ENCODE data around the gene CAMK1D. TPM values are rescaled to one million over a fixed set of nuclear protein-coding genes. Genes with fewer than 3 reads are reported as not detected.

The CAMK1D gene
- total RNA-seq, 1 experiment from 2014 or later: 6.3 TPM

DNA sequence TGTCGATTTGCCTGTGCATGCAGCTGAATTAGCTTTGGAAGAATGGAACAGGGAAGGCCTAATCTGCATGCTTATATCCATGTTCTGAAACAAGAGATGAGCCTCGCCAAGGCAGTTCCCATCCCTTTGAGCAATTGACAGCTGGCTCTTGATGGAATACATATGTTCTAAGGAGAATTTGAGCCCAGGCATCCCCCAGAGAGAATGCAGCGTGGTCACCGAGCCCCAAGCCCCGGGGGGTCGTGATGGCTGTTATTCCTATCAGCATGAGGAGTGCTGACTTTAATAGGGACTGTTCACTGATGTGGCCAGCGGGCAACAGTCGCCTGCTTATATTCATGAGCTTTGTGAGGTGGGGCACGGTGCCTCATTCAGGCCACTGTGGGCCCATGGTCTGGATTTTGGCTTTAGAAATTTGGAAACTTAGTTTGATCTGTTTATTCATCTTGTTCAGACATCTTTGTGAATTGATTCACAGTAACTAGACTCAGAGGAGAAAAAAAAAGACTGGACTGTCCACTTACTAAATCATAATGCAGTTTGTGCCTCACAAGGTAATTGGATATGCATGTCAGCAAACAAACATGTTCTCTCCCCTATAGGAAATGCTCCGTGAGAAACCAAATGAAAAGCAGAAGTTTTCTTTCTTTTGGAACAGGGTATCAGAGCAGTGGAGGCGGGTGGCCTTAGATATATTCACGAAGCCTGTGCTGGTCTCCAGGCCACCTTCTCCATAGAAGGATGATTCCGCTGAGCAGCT lies 447.2 kb downstream of the CAMK1D start:
- no peak overlapping the region for H3K23ac ChIP-seq (ENCODE audit: insufficient read length, low read depth, low read length)
- no peak overlapping the region for H4K5ac ChIP-seq (ENCODE audit: insufficient read length, low read depth, low read length)
- Mint-ChIP-seq H3K4me3 (no peak overlapping the region), H3K36me3 (ENCODE audit: insufficient read depth in 1 of 3, low read depth in 3 of 3) (peaks cover 0 to 2% (median 0%) of the 10 kb centered on the region in 3 experiments; a peak in 1 of 7 replicates), H3K27ac (no peak overlapping the region), H3K27me3 (ENCODE audit: low read depth) (peaks cover 2% of the 10 kb centered on the region; the same call in 1 of the 2 replicates), H3K9me3 (no peaks in the 10 kb centered on the region), H3K4me1 (peaks cover 31 to 33% of the 10 kb centered on the region in 2 experiments)
- no peak overlapping the region for H2BK20ac ChIP-seq (ENCODE audit: low read depth, low read length, poor library complexity, severe bottlenecking)
- no peak overlapping the region for H2BK5ac ChIP-seq (ENCODE audit: insufficient read length, low read length)
- H3K18ac ChIP-seq (ENCODE audit: insufficient read length, low read depth, low read length): no peak overlapping the region
- H3K4me2 ChIP-seq (ENCODE audit: insufficient read depth, insufficient read length, low read length): no peak overlapping the region
- H2AK5ac ChIP-seq (ENCODE audit: insufficient read length, low read length): no peak overlapping the region
- no peak overlapping the region for H4K91ac ChIP-seq (ENCODE audit: insufficient read length, low read depth, low read length)
- no peaks in the 10 kb centered on the region for H3K27me3 ChIP-seq (ENCODE audit: insufficient read depth, low read length)
- H4K8ac ChIP-seq (replicated peaks; ENCODE audit: insufficient read length, low read depth, low read length): no peak overlapping the region
- no peak overlapping the region for H3K27ac ChIP-seq (ENCODE audit: insufficient read length, low read depth, low read length)
- H2AFZ ChIP-seq (ENCODE audit: low read length): no peak overlapping the region
- H3K23me2 ChIP-seq (ENCODE audit: insufficient read length, low read depth, low read length, poor library complexity, severe bottlenecking): no peaks in the 10 kb centered on the region
- no peaks in the 10 kb centered on the region for H4K20me1 ChIP-seq (ENCODE audit: control insufficient read depth, insufficient read depth, insufficient read length)
- H3K56ac ChIP-seq (ENCODE audit: insufficient read length, low read depth, low read length): no peak overlapping the region
- peaks cover 5% of the 10 kb centered on the region; the same call in 1 of the 2 replicates for H3K4me1 ChIP-seq (ENCODE audit: insufficient read depth, low read length)
- no peak overlapping the region for H3K14ac ChIP-seq (ENCODE audit: insufficient read depth, low read length)
- H2BK15ac ChIP-seq (ENCODE audit: low read depth, low read length): no peak overlapping the region
- H3K79me2 ChIP-seq (ENCODE audit: insufficient read depth, low read length): no peaks in the 10 kb centered on the region
- no peak overlapping the region for H2BK120ac ChIP-seq (ENCODE audit: low read depth, low read length, poor library complexity, severe bottlenecking)
- TF ChIP-seq, protein P1, sequence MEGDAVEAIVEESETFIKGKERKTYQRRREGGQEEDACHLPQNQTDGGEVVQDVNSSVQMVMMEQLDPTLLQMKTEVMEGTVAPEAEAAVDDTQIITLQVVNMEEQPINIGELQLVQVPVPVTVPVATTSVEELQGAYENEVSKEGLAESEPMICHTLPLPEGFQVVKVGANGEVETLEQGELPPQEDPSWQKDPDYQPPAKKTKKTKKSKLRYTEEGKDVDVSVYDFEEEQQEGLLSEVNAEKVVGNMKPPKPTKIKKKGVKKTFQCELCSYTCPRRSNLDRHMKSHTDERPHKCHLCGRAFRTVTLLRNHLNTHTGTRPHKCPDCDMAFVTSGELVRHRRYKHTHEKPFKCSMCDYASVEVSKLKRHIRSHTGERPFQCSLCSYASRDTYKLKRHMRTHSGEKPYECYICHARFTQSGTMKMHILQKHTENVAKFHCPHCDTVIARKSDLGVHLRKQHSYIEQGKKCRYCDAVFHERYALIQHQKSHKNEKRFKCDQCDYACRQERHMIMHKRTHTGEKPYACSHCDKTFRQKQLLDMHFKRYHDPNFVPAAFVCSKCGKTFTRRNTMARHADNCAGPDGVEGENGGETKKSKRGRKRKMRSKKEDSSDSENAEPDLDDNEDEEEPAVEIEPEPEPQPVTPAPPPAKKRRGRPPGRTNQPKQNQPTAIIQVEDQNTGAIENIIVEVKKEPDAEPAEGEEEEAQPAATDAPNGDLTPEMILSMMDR (conservative IDR thresholded peaks at IDR 0.05): no peak
- WGBS (ENCODE audit: extremely low coverage, insufficient read length, low lambda C conversion rate): no CpG with 5 or more reads among the region's 13 CpGs
- H3T11ph ChIP-seq (ENCODE audit: low read length): no peak overlapping the region
- no peak for DNase-seq
- no peak overlapping the region for H3K4ac ChIP-seq (ENCODE audit: low read depth, low read length)
- H3K9ac ChIP-seq (ENCODE audit: extremely low read depth, insufficient read length, low read length): no peak overlapping the region
- H3K9me3 ChIP-seq (ENCODE audit: control insufficient read depth, low read depth, low read length): no peaks in the 10 kb centered on the region
- no peak overlapping the region for H2BK12ac ChIP-seq (ENCODE audit: insufficient read length, low read depth, low read length)
- H3K79me1 ChIP-seq (ENCODE audit: insufficient read depth, low read depth, low read length, poor library complexity, severe bottlenecking): no peaks in the 10 kb centered on the region

Data from H9 (cell line).